Liver (tissue), 9 donors: ENCODE results near the gene SLX4IP. TPM values are rescaled to one million over a fixed set of nuclear protein-coding genes. Genes with fewer than 3 reads are reported as not detected.

ENCODE experiments used
- DNase-seq: peaks from one replicate; pipeline ENCODE4 v3.0.0-alpha.2; 2017; ENCODE audit warnings: low spot score
- H3K27ac ChIP-seq, 2 donors: one replicate each; pipeline ENCODE4 v1.7.0; 2013; ENCODE audit warnings: inconsistent platforms in 2 of 2, low read length in 2 of 2, control low read depth in 1 of 2, low read depth in 1 of 2, mild to moderate bottlenecking in 1 of 2
- H3K27me3 ChIP-seq, 4 donors: one replicate each; pipeline versions ENCODE4 v1.6.1 to v1.7.0; 2013; ENCODE audit warnings: low read length in 3 of 4, inconsistent platforms in 1 of 4, mild to moderate bottlenecking in 1 of 4, moderate library complexity in 1 of 4; ENCODE audit not compliant: control insufficient read depth in 4 of 4, insufficient read depth in 4 of 4
- H3K36me3 ChIP-seq, 4 donors: one replicate each; pipeline versions ENCODE4 v1.6.1 to v1.7.0; 2013; ENCODE audit warnings: low read length in 3 of 4, mild to moderate bottlenecking in 3 of 4, low read depth in 1 of 4, moderate library complexity in 1 of 4; ENCODE audit not compliant: control insufficient read depth in 4 of 4, insufficient read depth in 3 of 4
- H3K4me1 ChIP-seq, 4 donors: one replicate each; pipeline versions ENCODE4 v1.6.1 to v1.7.0; 2013; ENCODE audit warnings: low read length in 3 of 4, mild to moderate bottlenecking in 3 of 4, moderate library complexity in 1 of 4; ENCODE audit not compliant: control insufficient read depth in 4 of 4, insufficient read depth in 4 of 4
- H3K4me3 ChIP-seq, 3 donors: one replicate each; pipeline versions ENCODE4 v1.6.1 to v1.7.0; 2013; ENCODE audit warnings: low read length in 3 of 3, control low read depth in 1 of 3, low read depth in 1 of 3, mild to moderate bottlenecking in 1 of 3
- H3K9ac ChIP-seq, 2 donors: one replicate each; pipeline ENCODE4 v1.7.0; 2013; ENCODE audit warnings: low read length in 2 of 2, mild to moderate bottlenecking in 2 of 2, moderate library complexity in 2 of 2, control low read depth in 1 of 2, low read depth in 1 of 2
- H3K9me3 ChIP-seq, 4 donors: one replicate each; pipeline versions ENCODE4 v1.6.1 to v1.7.0; 2013; ENCODE audit warnings: low read length in 3 of 4; ENCODE audit not compliant: control insufficient read depth in 4 of 4
- EGR1 ChIP-seq, 2 donors: IDR thresholded peaks; 2 replicates each; pipeline ENCODE4 v1.6.1; 2016 to 2018; ENCODE audit warnings: antibody characterized with exemption in 2 of 2, low read depth in 2 of 2
- FOXA1 ChIP-seq: IDR thresholded peaks from 2 replicates; pipeline ENCODE4 v1.6.1; 2016; ENCODE audit warnings: antibody characterized with exemption
- GABPA ChIP-seq, 2 donors: IDR thresholded peaks in 1 of 2; conservative IDR thresholded peaks in 1 of 2; 2 replicates each; pipeline ENCODE4 v1.6.1; 2016; ENCODE audit warnings: antibody characterized with exemption in 2 of 2, mild to moderate bottlenecking in 1 of 2, moderate library complexity in 1 of 2
- HNF4A ChIP-seq, 2 donors: conservative IDR thresholded peaks; 2 replicates each; pipeline ENCODE4 v1.6.1; 2016; ENCODE audit warnings: antibody characterized with exemption in 2 of 2, mild to moderate bottlenecking in 2 of 2
- HNF4G ChIP-seq: IDR thresholded peaks from 2 replicates; pipeline ENCODE4 v1.6.1; 2016; ENCODE audit warnings: antibody characterized with exemption
- JUND ChIP-seq, 2 donors: IDR thresholded peaks; 2 replicates each; pipeline ENCODE4 v1.6.1; 2016; ENCODE audit warnings: antibody characterized with exemption in 2 of 2
- RAD21 ChIP-seq, 2 donors: IDR thresholded peaks; 2 replicates each; pipeline ENCODE4 v1.6.1; 2016; ENCODE audit warnings: antibody characterized with exemption in 2 of 2, mild to moderate bottlenecking in 2 of 2
- TAF1 ChIP-seq: conservative IDR thresholded peaks from 2 replicates; pipeline ENCODE4 v1.6.1; 2016; ENCODE audit warnings: antibody characterized with exemption, mild to moderate bottlenecking
- YY1 ChIP-seq: IDR thresholded peaks from 2 replicates; pipeline ENCODE4 v1.6.1; 2016; ENCODE audit warnings: antibody characterized with exemption, mild to moderate bottlenecking
- WGBS: extraction: QIAGEN DNeasy Blood & Tissue Kit; methylation state at CpG from one replicate; pipeline ENCODE4 v1.1.7; 2013; 5-methylcytosine and 5-hydroxymethylcytosine counted together
- polyA plus RNA-seq, 2 donors: library from polyadenylated mRNA; stranded (reverse) in 1 of 2; unstranded in 1 of 2; fragments of 200-250 nt in 1 of 2; fragments of >200 nt in 1 of 2; fragmentation: Nextera tagmentation in 1 of 2; extraction: Ambion mirVana in 1 of 2; gene quantifications; one replicate each; pipeline versions ENCODE4 v1.2.1 to v1.2.3, GENCODE V29; 2013 to 2015
- total RNA-seq, 2 donors: library from RNA; depleted of rRNA; stranded (reverse); fragments of >200 nt; gene quantifications; one replicate each; pipeline ENCODE4 v1.2.3, GENCODE V29; 2014
- TF ChIP-seq, protein P1 (sequence below): IDR thresholded peaks from 2 replicates; pipeline ENCODE4 v1.6.1; 2016; ENCODE audit warnings: antibody characterized with exemption, mild to moderate bottlenecking
- TF ChIP-seq, protein P2 (sequence below): IDR thresholded peaks from 2 replicates; pipeline ENCODE4 v1.6.1; 2016; ENCODE audit warnings: antibody characterized with exemption
- TF ChIP-seq, protein P3 (sequence below): IDR thresholded peaks from 2 replicates; pipeline ENCODE4 v1.6.1; 2016; ENCODE audit warnings: antibody characterized with exemption
- TF ChIP-seq, protein P4 (sequence below): IDR thresholded peaks from 2 replicates; pipeline ENCODE4 v1.6.1; 2016; ENCODE audit warnings: antibody characterized with exemption
- donor health status: healthy.
- donor health status: healthy.
- donor health status: healthy.
- donor health status: healthy.
- donor health status: healthy.

SLX4IP gene
- total and polyA plus RNA-seq, 4 donors: 1.1 to 3.4 (median 2.7) TPM

DNA sequence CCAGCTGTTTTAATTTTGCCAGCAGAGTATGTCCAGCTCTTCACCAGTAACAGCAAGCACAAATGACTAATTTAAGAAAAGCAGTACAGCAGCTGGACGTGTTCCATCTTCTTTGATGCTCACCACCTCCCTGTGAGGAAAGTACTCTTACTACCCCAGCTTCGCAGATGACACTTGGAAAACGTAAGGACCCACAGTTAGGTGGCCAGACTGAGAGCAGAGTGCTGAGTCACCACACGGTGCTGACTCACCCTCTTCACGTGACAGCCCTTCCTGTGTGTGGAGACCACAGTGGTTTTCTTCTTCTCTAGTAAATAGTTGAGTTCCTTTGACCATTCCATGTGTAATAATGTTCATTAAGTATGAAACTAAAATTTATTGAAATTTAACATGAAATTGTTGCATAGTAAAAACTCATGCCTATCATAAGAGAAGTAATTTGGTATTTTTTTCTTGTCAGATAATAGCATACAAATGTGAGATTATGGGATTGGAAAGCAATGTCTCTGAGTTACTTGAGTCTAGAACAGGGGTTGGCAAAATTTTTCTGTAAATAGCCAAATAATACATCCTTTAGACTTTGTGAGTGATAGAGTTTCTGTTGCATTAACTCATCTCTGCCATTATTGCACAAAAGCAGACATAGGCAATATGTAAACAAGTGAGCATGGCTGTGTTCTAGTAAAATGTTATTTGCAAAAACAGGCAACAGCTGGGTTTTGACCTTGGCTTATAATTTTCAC lies 76.6 kb downstream of the SLX4IP start:
- H3K4me1 ChIP-seq: peaks cover 0 to 8% (median 4%) of the 10 kb centered on the region in 4 donors
- TF ChIP-seq RAD21 (IDR thresholded peaks at IDR 0.05): no peak
- no peak for TF ChIP-seq HNF4A (conservative IDR thresholded peaks at IDR 0.05)
- peak; percentile 13 for TF ChIP-seq FOXA1
- peak; percentile 91 to 94 for TF ChIP-seq JUND (IDR thresholded peaks at IDR 0.05)
- TF ChIP-seq GABPA (IDR thresholded peaks at IDR 0.05 in 1 of 2, conservative IDR thresholded peaks at IDR 0.05 in 1 of 2): no peak
- TF ChIP-seq, protein P1, sequence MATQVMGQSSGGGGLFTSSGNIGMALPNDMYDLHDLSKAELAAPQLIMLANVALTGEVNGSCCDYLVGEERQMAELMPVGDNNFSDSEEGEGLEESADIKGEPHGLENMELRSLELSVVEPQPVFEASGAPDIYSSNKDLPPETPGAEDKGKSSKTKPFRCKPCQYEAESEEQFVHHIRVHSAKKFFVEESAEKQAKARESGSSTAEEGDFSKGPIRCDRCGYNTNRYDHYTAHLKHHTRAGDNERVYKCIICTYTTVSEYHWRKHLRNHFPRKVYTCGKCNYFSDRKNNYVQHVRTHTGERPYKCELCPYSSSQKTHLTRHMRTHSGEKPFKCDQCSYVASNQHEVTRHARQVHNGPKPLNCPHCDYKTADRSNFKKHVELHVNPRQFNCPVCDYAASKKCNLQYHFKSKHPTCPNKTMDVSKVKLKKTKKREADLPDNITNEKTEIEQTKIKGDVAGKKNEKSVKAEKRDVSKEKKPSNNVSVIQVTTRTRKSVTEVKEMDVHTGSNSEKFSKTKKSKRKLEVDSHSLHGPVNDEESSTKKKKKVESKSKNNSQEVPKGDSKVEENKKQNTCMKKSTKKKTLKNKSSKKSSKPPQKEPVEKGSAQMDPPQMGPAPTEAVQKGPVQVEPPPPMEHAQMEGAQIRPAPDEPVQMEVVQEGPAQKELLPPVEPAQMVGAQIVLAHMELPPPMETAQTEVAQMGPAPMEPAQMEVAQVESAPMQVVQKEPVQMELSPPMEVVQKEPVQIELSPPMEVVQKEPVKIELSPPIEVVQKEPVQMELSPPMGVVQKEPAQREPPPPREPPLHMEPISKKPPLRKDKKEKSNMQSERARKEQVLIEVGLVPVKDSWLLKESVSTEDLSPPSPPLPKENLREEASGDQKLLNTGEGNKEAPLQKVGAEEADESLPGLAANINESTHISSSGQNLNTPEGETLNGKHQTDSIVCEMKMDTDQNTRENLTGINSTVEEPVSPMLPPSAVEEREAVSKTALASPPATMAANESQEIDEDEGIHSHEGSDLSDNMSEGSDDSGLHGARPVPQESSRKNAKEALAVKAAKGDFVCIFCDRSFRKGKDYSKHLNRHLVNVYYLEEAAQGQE: no peak
- no peak for TF ChIP-seq EGR1 (IDR thresholded peaks at IDR 0.05; ENCODE audit: low read depth in 2 of 2)
- no peak for TF ChIP-seq YY1
- TF ChIP-seq TAF1: no peak
- TF ChIP-seq, protein P2, sequence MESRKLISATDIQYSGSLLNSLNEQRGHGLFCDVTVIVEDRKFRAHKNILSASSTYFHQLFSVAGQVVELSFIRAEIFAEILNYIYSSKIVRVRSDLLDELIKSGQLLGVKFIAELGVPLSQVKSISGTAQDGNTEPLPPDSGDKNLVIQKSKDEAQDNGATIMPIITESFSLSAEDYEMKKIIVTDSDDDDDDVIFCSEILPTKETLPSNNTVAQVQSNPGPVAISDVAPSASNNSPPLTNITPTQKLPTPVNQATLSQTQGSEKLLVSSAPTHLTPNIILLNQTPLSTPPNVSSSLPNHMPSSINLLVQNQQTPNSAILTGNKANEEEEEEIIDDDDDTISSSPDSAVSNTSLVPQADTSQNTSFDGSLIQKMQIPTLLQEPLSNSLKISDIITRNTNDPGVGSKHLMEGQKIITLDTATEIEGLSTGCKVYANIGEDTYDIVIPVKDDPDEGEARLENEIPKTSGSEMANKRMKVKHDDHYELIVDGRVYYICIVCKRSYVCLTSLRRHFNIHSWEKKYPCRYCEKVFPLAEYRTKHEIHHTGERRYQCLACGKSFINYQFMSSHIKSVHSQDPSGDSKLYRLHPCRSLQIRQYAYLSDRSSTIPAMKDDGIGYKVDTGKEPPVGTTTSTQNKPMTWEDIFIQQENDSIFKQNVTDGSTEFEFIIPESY: no peak
- TF ChIP-seq HNF4G: no peak

DNA sequence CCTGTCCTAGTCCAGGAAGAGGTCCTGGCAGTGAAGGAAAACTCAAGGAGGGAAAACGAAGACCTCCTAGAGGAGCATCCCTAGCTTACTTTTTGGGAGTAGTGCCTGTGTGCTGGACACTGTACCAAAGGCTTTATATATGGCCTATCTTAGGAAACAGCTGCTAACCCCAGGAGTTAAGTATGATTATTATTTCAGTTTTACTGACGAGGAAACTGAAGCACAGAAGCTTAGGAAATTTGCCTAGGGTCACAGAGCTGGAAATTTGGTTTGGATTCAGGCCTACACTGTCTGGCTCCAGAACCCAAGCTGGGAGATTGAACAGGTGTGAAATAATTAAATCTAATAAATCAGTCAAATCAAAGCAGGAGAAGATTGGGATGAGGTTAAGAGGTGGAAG lies 78.0 kb downstream of the SLX4IP start:
- TF ChIP-seq, protein P3, sequence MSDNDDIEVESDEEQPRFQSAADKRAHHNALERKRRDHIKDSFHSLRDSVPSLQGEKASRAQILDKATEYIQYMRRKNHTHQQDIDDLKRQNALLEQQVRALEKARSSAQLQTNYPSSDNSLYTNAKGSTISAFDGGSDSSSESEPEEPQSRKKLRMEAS: no peak
- TF ChIP-seq, protein P2: no peak
- TF ChIP-seq FOXA1: no peak
- TF ChIP-seq, protein P4, sequence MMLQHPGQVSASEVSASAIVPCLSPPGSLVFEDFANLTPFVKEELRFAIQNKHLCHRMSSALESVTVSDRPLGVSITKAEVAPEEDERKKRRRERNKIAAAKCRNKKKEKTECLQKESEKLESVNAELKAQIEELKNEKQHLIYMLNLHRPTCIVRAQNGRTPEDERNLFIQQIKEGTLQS: no peak
- 93% methylated on average over 2 of the region's 2 CpGs for WGBS
- H3K9me3 ChIP-seq: no peaks in the 10 kb centered on the region

More for the DNA sequence above, 76.6 kb downstream of the SLX4IP start:
- Histone ChIP-seq H3K27me3 (no peaks in the 10 kb centered on the region), H3K36me3 (no peaks in the 10 kb centered on the region), H3K9me3 (no peaks in the 10 kb centered on the region), H3K4me3 (no peak overlapping the region), H3K9ac (no peak overlapping the region), H3K27ac (peak overlapping the region; percentile 47 to 48)
- 51% methylated on average over 5 of the region's 5 CpGs for WGBS
- peak; percentile 83 for DNase-seq

More for the DNA sequence above, 78.0 kb downstream of the SLX4IP start:
- DNase-seq: no peak
- H3K27me3 ChIP-seq: no peaks in the 10 kb centered on the region
- no peak overlapping the region for H3K9ac ChIP-seq
- no peak overlapping the region for H3K27ac ChIP-seq
- no peak overlapping the region for H3K4me3 ChIP-seq
- H3K36me3 ChIP-seq: no peaks in the 10 kb centered on the region
- H3K4me1 ChIP-seq: peaks cover 0 to 8% (median 4%) of the 10 kb centered on the region in 4 donors
